GM23248 (cell line): ENCODE data around the gene LRBA.

ENCODE experiments used
- EZH2 ChIP-seq: fragments of 200-600 bp; sonication (generic); IDR thresholded peaks from 2 replicates; pipeline ENCODE4 v1.6.1; 2018; ENCODE audit warnings: antibody characterized with exemption, mild to moderate bottlenecking; ENCODE audit not compliant: insufficient read depth, poor library complexity, severe bottlenecking
- EZH2phosphoT487 ChIP-seq: fragments of 200-600 bp; sonication (generic); IDR thresholded peaks from 2 replicates; pipeline ENCODE4 v1.6.1; 2018; ENCODE audit warnings: antibody characterized with exemption, moderate library complexity, mild to moderate bottlenecking, low read depth; ENCODE audit not compliant: insufficient read depth

- TF ChIP-seq EZH2phosphoT487 (no peak), EZH2 (no peak)
These were observed 421.1 kb downstream of the LRBA start for GRCh38 chr4:150593996-150594395.
